ENCODE data around the gene METAP1. TPM values are rescaled to one million over a fixed set of nuclear protein-coding genes. Genes with fewer than 3 reads are reported as not detected.
"Not testable (repeated sequence)": the region's sequence is repeated elsewhere in the genome, so short reads cannot be mapped to it uniquely, and the experiment has no call there.

The METAP1 gene
- total RNA-seq, 4 donors from 2014 or later: 33.4 to 43.1 (median 37.6) TPM

GRCh38 chr4:98987720-98988119 is 7.8 kb upstream of the METAP1 start:
- Histone ChIP-seq H3K9me3 (no peaks in the 10 kb centered on the region), H3K27me3 (no peaks in the 10 kb centered on the region), H3K4me1 (no peaks in the 10 kb centered on the region), H3K36me3 (no peaks in the 10 kb centered on the region), H3K27ac (no peak overlapping the region), H3K4me3 (replicated peaks in 1 of 3) (no peak overlapping the region)
- TF ChIP-seq POLR2A (IDR thresholded peaks at IDR 0.05) (no peak), CTCF (IDR thresholded peaks at IDR 0.05) (no peak)
- DNase-seq: no peak
- intact Hi-C loops (cut with DNase I): no loop called here
- WGBS, 2 donors: 47 to 48% methylated on average over 2 of the region's 2 CpGs

- WGBS, 2 donors: 82 to 93% methylated on average over 2 of the region's 2 CpGs
Measured at GRCh38 chr4:98992835-98993234, 2.7 kb upstream of the METAP1 start.

GRCh38 chr4:98993419-98994071 is 2.0 kb upstream of the METAP1 start:
- peaks cover 12 to 17% of the 10 kb centered on the region in 2 donors for H3K4me1 ChIP-seq
- intact Hi-C loops (cut with DNase I): no loop called here
- no peak overlapping the region for H3K27ac ChIP-seq
- no peak for DNase-seq
- H3K27me3 ChIP-seq: no peaks in the 10 kb centered on the region
- no peak overlapping the region for H3K4me3 ChIP-seq (replicated peaks in 1 of 3)
- WGBS, 2 donors: 96 to 98% methylated on average over 7 to 11 of the region's 39 CpGs
- no peaks in the 10 kb centered on the region for H3K9me3 ChIP-seq
- no peak for TF ChIP-seq POLR2A (IDR thresholded peaks at IDR 0.05)
- TF ChIP-seq CTCF (IDR thresholded peaks at IDR 0.05): no peak
- no peaks in the 10 kb centered on the region for H3K36me3 ChIP-seq

More at GRCh38 chr4:98992835-98993234, 2.7 kb upstream of the METAP1 start:
- H3K9me3 ChIP-seq; H3K27ac ChIP-seq; H3K4me3 ChIP-seq (replicated peaks in 1 of 3); DNase-seq; intact Hi-C loops (cut with DNase I); H3K27me3 ChIP-seq; H3K36me3 ChIP-seq: not testable (repeated sequence)
- H3K4me1 ChIP-seq: peaks cover 12 to 17% of the 10 kb centered on the region in 2 donors

GRCh38 chr4:98994474-98995182 is 893 bp upstream of the METAP1 start:
- peak in 1 of 2 donors; percentile 10 for DNase-seq
- Histone ChIP-seq H3K4me3 (replicated peaks in 1 of 3) (peak overlapping the region; percentile 33 to 94 (median 37)), H3K9me3 (no peaks in the 10 kb centered on the region), H3K36me3 (no peaks in the 10 kb centered on the region), H3K27ac (peak overlapping the region; percentile 86 to 97 (median 94)), H3K4me1 (peaks cover 12 to 17% of the 10 kb centered on the region in 2 donors), H3K27me3 (no peaks in the 10 kb centered on the region)
- TF ChIP-seq POLR2A (IDR thresholded peaks at IDR 0.05): no peak
- TF ChIP-seq CTCF (IDR thresholded peaks at IDR 0.05): no peak
- WGBS, 2 donors: 39 to 41% methylated on average over 17 of the region's 17 CpGs
- intact Hi-C loops (cut with DNase I): loop anchor here (5.0 kb wide), 1 partner anchor 63 kb away; no protein-coding TSS in a partner anchor

- Histone ChIP-seq H3K27me3 (no peaks in the 10 kb centered on the region), H3K9me3 (no peaks in the 10 kb centered on the region), H3K27ac (peak overlapping the region; percentile 60 to 86 (median 73)), H3K4me3 (replicated peaks in 1 of 3) (peak overlapping the region; percentile 51 to 94 (median 84)), H3K4me1 (peaks cover 12 to 21% of the 10 kb centered on the region in 2 donors), H3K36me3 (no peaks in the 10 kb centered on the region)
- intact Hi-C loops (cut with DNase I): loop anchor here (5.0 kb wide), 1 partner anchor 61 kb away; no protein-coding TSS in a partner anchor
- TF ChIP-seq CTCF (IDR thresholded peaks at IDR 0.05): no peak
- no peak for TF ChIP-seq POLR2A (IDR thresholded peaks at IDR 0.05)
- peak; percentile 16 to 32 for DNase-seq
- WGBS, 2 donors: 1 to 2% methylated on average over 15 to 23 of the region's 57 CpGs
Measured at GRCh38 chr4:98996056-98996764, 689 bp downstream of the METAP1 start.
